Measurements from ENCODE around the gene RAB3GAP1.

The RAB3GAP1 gene

DNA sequence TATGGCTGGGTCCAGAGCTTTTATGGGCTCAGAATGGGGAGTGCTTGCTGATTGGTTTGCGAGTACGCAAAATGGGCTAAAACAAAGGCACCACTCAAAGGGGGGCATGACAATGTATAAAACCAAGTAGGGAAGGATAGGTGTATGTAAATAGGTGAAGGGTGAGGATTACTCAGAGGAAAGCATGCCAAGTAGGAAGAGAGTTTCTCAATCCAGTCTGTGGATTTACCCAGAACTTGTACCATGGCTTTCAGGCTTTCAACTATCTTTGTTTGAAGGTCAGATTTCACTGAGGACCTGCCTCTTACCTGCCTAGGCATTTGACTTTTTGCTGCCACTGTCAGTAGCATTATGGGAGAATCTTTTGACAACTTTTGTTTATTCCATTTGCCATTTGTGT lies 92.3 kb downstream of the RAB3GAP1 start:
- H3K27me3 ChIP-seq: no peaks in the 10 kb centered on the region
- DNase-seq: no peak
- H3K9me3 ChIP-seq: no peaks in the 10 kb centered on the region
- H3K4me1 ChIP-seq: no peaks in the 10 kb centered on the region
- TF ChIP-seq, protein P1, sequence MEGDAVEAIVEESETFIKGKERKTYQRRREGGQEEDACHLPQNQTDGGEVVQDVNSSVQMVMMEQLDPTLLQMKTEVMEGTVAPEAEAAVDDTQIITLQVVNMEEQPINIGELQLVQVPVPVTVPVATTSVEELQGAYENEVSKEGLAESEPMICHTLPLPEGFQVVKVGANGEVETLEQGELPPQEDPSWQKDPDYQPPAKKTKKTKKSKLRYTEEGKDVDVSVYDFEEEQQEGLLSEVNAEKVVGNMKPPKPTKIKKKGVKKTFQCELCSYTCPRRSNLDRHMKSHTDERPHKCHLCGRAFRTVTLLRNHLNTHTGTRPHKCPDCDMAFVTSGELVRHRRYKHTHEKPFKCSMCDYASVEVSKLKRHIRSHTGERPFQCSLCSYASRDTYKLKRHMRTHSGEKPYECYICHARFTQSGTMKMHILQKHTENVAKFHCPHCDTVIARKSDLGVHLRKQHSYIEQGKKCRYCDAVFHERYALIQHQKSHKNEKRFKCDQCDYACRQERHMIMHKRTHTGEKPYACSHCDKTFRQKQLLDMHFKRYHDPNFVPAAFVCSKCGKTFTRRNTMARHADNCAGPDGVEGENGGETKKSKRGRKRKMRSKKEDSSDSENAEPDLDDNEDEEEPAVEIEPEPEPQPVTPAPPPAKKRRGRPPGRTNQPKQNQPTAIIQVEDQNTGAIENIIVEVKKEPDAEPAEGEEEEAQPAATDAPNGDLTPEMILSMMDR (IDR thresholded peaks at IDR 0.05; ENCODE audit: low read depth, low read length): no peak
- no peaks in the 10 kb centered on the region for H3K36me3 ChIP-seq
- no peak overlapping the region for H3K4me3 ChIP-seq (ENCODE audit: low read depth, low read length)

DNA sequence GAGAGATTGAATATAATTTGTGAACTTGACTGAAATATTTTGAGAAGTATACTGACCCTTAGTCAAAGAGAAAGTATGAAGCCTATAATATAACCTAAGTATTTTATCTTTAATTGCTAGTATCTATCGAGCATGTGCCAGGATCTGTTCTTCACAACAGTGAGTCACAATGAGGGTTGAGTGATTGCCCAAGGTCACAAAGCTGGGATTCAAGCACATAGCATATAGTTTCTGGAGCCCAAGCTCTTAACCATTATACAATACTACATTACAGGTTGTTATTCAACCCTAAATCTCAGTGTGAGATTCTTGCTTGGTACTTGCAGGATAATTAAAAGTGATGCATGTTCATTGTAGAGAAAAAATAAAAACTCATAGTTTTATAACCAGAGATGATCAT lies 97.2 kb downstream of the RAB3GAP1 start:
- Histone ChIP-seq H3K9me3 (no peaks in the 10 kb centered on the region), H3K4me1 (no peaks in the 10 kb centered on the region), H3K36me3 (no peaks in the 10 kb centered on the region), H3K27me3 (no peaks in the 10 kb centered on the region), H3K4me3 (ENCODE audit: low read depth, low read length) (no peak overlapping the region)
- DNase-seq: no peak
- TF ChIP-seq, protein P1 (IDR thresholded peaks at IDR 0.05; ENCODE audit: low read depth, low read length): no peak

DNA sequence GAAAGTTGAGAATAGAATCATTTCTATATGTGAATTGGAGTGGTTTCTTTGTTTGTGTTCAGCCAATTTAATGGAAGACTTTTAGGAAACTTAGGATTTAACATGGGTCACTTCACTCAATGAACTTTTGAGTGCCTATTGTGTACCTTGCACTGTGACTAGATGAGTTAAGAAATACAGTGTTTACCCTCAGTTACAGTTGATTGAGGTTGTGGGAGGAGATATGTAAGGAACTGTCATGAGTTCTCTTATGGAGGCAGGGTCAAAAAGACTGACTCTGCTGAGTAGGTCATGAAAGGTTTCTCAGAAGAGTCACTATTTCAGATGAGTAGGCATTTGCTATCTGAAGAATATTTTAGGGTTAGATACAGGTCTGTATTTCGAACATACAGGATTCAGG lies 98.6 kb downstream of the RAB3GAP1 start:
- Histone ChIP-seq H3K36me3 (no peaks in the 10 kb centered on the region), H3K9me3 (no peaks in the 10 kb centered on the region), H3K27me3 (no peaks in the 10 kb centered on the region), H3K4me3 (ENCODE audit: low read depth, low read length) (no peak overlapping the region), H3K4me1 (no peaks in the 10 kb centered on the region)
- TF ChIP-seq, protein P1 (IDR thresholded peaks at IDR 0.05; ENCODE audit: low read depth, low read length): no peak
- no peak for DNase-seq

DNA sequence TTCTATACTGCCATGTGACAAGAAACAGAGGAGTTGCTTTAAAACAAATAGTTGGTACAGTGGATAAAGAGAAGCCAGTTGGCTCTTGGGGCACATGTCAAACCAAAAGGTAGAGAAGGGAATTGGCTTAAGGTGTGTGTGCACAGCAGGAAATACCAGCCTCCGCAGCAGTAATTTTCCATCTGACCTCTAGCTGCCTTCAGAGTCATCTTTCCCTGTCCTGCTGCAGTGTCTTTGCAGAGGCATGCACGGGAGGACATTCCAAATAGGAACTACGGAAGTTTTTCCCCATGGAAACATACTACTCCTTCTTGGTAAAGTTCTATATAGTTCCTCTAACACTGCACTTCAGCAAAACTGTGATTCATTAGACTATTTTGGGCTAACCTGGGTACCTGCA lies 99.5 kb downstream of the RAB3GAP1 start:
- no peaks in the 10 kb centered on the region for H3K4me1 ChIP-seq
- no peaks in the 10 kb centered on the region for H3K36me3 ChIP-seq
- H3K9me3 ChIP-seq: no peaks in the 10 kb centered on the region
- no peak overlapping the region for H3K4me3 ChIP-seq (ENCODE audit: low read depth, low read length)
- no peak for DNase-seq
- TF ChIP-seq, protein P1 (IDR thresholded peaks at IDR 0.05; ENCODE audit: low read depth, low read length): no peak
- H3K27me3 ChIP-seq: no peaks in the 10 kb centered on the region

DNA sequence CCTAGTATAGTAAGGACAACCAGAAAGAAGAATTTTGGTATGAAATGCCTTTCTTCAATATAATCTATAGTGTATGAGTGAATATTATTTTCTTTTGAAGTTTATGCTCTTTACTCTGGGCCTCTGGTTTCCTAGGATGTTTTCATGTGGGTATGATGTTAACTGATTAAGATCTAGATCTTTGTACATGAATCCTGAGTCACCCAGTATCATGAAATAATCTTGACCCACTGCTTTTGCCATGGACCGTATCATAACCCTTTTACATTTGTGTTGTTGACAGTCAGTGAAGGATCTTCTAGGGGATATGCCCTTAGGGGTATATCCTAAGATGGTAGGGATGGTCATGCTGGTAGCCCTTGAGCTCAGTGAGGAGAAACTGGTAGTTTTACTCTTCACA lies 100.3 kb downstream of the RAB3GAP1 start:
- Histone ChIP-seq H3K4me1 (no peaks in the 10 kb centered on the region), H3K36me3 (no peaks in the 10 kb centered on the region), H3K27me3 (no peaks in the 10 kb centered on the region), H3K4me3 (ENCODE audit: low read depth, low read length) (no peak overlapping the region), H3K9me3 (no peaks in the 10 kb centered on the region)
- TF ChIP-seq, protein P1 (IDR thresholded peaks at IDR 0.05; ENCODE audit: low read depth, low read length): no peak
- DNase-seq: no peak

DNA sequence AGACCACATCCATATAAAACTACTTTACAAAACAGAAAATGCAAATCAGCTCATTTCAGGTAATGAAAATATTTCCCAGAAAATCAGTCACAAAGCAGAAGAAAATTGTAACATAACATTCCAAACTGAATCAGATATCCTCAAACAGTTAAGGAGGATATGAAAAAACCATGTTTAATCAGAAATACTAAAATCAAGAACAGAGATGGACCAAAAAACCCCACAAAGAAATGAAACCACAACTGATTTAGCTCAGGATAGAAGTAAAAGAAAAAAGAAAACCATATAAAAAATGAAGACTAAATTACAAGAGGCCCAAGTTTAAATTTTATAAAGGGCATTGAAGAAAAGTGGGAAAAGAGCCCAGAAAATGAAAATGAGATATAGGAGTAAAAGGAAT lies 102.9 kb downstream of the RAB3GAP1 start:
- no peak for DNase-seq
- TF ChIP-seq, protein P1 (IDR thresholded peaks at IDR 0.05; ENCODE audit: low read depth, low read length): no peak
- H3K36me3 ChIP-seq: no peaks in the 10 kb centered on the region

More for the DNA sequence above, 102.9 kb downstream of the RAB3GAP1 start:
- Histone ChIP-seq H3K27me3 (no peaks in the 10 kb centered on the region), H3K4me1 (no peaks in the 10 kb centered on the region), H3K9me3 (no peaks in the 10 kb centered on the region), H3K4me3 (ENCODE audit: low read depth, low read length) (no peak overlapping the region)

Measured in BE2C (cell line).